Measurements from ENCODE around the gene MTAP.

DNA sequence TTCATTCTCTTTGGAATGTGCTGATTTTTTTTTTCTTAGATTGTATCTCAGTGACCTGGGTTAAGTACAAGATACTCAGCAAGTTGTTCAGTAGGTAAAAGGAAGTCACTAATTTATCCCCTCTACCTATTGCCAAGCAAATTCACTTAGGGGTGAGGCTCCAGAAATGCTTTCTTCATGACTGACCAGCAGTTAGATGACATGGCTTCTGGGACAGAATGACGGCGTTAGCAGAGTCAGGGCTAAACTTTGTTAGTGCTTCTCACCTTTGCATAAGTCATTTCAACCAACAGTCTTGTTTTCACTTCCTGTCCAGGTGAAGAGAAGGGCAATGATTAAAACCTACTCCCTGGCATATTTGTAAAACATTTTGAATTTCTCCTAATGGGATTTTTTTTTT, 20.2 kb upstream of the MTAP start:
- TF ChIP-seq, protein P1, sequence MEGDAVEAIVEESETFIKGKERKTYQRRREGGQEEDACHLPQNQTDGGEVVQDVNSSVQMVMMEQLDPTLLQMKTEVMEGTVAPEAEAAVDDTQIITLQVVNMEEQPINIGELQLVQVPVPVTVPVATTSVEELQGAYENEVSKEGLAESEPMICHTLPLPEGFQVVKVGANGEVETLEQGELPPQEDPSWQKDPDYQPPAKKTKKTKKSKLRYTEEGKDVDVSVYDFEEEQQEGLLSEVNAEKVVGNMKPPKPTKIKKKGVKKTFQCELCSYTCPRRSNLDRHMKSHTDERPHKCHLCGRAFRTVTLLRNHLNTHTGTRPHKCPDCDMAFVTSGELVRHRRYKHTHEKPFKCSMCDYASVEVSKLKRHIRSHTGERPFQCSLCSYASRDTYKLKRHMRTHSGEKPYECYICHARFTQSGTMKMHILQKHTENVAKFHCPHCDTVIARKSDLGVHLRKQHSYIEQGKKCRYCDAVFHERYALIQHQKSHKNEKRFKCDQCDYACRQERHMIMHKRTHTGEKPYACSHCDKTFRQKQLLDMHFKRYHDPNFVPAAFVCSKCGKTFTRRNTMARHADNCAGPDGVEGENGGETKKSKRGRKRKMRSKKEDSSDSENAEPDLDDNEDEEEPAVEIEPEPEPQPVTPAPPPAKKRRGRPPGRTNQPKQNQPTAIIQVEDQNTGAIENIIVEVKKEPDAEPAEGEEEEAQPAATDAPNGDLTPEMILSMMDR (IDR thresholded peaks at IDR 0.05; ENCODE audit: insufficient read depth, low read length) = no peak
- no peak for TF ChIP-seq POLR2AphosphoS5 (IDR thresholded peaks at IDR 0.05; ENCODE audit: low read depth)
- TF ChIP-seq SPI1 (IDR thresholded peaks at IDR 0.05; ENCODE audit: borderline replicate concordance, low read depth) = no peak
- no peak for TF ChIP-seq GABPA (IDR thresholded peaks at IDR 0.05; ENCODE audit: low read depth)
- TF ChIP-seq, protein P2, sequence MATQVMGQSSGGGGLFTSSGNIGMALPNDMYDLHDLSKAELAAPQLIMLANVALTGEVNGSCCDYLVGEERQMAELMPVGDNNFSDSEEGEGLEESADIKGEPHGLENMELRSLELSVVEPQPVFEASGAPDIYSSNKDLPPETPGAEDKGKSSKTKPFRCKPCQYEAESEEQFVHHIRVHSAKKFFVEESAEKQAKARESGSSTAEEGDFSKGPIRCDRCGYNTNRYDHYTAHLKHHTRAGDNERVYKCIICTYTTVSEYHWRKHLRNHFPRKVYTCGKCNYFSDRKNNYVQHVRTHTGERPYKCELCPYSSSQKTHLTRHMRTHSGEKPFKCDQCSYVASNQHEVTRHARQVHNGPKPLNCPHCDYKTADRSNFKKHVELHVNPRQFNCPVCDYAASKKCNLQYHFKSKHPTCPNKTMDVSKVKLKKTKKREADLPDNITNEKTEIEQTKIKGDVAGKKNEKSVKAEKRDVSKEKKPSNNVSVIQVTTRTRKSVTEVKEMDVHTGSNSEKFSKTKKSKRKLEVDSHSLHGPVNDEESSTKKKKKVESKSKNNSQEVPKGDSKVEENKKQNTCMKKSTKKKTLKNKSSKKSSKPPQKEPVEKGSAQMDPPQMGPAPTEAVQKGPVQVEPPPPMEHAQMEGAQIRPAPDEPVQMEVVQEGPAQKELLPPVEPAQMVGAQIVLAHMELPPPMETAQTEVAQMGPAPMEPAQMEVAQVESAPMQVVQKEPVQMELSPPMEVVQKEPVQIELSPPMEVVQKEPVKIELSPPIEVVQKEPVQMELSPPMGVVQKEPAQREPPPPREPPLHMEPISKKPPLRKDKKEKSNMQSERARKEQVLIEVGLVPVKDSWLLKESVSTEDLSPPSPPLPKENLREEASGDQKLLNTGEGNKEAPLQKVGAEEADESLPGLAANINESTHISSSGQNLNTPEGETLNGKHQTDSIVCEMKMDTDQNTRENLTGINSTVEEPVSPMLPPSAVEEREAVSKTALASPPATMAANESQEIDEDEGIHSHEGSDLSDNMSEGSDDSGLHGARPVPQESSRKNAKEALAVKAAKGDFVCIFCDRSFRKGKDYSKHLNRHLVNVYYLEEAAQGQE (IDR thresholded peaks at IDR 0.05; ENCODE audit: insufficient replicate concordance, low read depth) = no peak

All from HL-60 (cell line).